DOHH2 (cell line): ENCODE results near the gene CIB4.

ENCODE experiments used
- EZH2phosphoT487 ChIP-seq: fragments of 200-600 bp; sonication (generic); IDR thresholded peaks from 2 replicates; pipeline ENCODE4 v1.6.1; 2017; ENCODE audit warnings: borderline replicate concordance, mild to moderate bottlenecking, antibody characterized with exemption, low read length, moderate library complexity, mixed read lengths
- TF ChIP-seq, protein P1 (sequence below): fragments of 200-600 bp; sonication (generic); IDR thresholded peaks from one replicate; pipeline ENCODE4 v1.5.1; 2014; ENCODE audit warnings: antibody characterized with exemption, mild to moderate bottlenecking, low read depth, low read length; ENCODE audit not compliant: poor library complexity, severe bottlenecking

- TF ChIP-seq, protein P1, sequence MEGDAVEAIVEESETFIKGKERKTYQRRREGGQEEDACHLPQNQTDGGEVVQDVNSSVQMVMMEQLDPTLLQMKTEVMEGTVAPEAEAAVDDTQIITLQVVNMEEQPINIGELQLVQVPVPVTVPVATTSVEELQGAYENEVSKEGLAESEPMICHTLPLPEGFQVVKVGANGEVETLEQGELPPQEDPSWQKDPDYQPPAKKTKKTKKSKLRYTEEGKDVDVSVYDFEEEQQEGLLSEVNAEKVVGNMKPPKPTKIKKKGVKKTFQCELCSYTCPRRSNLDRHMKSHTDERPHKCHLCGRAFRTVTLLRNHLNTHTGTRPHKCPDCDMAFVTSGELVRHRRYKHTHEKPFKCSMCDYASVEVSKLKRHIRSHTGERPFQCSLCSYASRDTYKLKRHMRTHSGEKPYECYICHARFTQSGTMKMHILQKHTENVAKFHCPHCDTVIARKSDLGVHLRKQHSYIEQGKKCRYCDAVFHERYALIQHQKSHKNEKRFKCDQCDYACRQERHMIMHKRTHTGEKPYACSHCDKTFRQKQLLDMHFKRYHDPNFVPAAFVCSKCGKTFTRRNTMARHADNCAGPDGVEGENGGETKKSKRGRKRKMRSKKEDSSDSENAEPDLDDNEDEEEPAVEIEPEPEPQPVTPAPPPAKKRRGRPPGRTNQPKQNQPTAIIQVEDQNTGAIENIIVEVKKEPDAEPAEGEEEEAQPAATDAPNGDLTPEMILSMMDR: no peak
- TF ChIP-seq EZH2phosphoT487: no peak
Observed at GRCh38 chr2:26559556-26559955, 81.6 kb downstream of the CIB4 start.
